Measurements from ENCODE around the gene SLC1A2. TPM values are rescaled to one million over a fixed set of nuclear protein-coding genes. Genes with fewer than 3 reads are reported as not detected.

SLC1A2 gene
- total RNA-seq, 1 donor from 2014 or later, result 3.8 TPM

DNA sequence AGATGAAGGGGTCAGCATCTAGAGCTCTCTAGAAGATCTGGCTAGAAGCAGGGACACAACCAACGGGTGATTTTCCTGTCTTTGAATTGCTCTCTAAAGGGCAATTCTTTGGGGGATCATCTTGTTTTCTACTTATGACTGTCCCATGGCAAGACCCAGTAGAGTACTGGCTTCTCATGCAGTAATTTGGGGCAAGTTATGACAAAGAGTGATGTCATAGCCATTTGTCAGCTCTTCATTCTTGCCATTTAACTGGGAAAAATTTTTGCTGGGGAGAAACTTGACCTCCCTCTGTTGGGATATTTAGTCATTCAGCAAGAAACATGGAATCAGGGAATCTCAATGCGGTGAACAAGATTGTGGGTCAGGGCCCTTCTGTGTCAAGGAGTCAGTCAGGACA lies 80.4 kb downstream of the SLC1A2 start:
- ATAC-seq (no peak), DNase-seq (ENCODE audit: missing footprints) (no peak)
- intact Hi-C loops (cut with DNase I), result no loop called here

- no peak for ATAC-seq
- DNase-seq (ENCODE audit: missing footprints), result no peak
- intact Hi-C loops (cut with DNase I), result no loop called here
These were observed 81.4 kb downstream of the SLC1A2 start for GRCh38 chr11:35337914-35338305.

- ATAC-seq, result no peak
- intact Hi-C loops (cut with DNase I), result no loop called here
These were observed 82.0 kb downstream of the SLC1A2 start for GRCh38 chr11:35337136-35337913.

GRCh38 chr11:35336726-35337125 lies 82.6 kb downstream of the SLC1A2 start:
- intact Hi-C loops (cut with DNase I), result no loop called here
- DNase-seq (ENCODE audit: missing footprints), result no peak
- no peak for ATAC-seq

More at GRCh38 chr11:35337136-35337913, 82.0 kb downstream of the SLC1A2 start:
- DNase-seq (ENCODE audit: missing footprints), result no peak

DNA sequence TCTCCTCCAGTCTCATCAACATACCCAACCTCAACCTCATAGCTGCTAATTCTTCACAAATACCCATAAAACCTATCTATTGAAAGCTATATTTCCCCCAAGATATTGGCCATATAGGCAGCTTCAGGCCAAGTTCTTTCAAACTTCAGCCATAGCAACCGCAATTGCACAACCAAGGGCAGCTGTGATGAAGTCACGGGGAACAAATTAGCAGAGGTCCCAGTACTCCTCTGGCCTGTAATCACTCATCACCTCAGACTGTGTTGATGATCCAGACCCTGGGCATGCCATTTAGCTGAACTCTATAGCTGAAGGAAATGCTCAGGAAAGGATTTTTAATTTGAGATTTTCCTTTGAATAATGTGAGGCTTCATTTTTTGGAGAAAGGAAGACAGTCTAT lies 84.1 kb downstream of the SLC1A2 start:
- ATAC-seq, result peak; percentile 44
- DNase-seq (ENCODE audit: missing footprints), result no peak
- intact Hi-C loops (cut with DNase I), result no loop called here

- DNase-seq (ENCODE audit: missing footprints) (no peak), ATAC-seq (no peak)
- intact Hi-C loops (cut with DNase I), result no loop called here
These were observed 84.8 kb downstream of the SLC1A2 start for GRCh38 chr11:35334385-35335090.

GRCh38 chr11:35332524-35332923 lies 86.8 kb downstream of the SLC1A2 start:
- no peak for ATAC-seq
- intact Hi-C loops (cut with DNase I), result no loop called here
- DNase-seq (ENCODE audit: missing footprints), result no peak

GRCh38 chr11:35330931-35331330 lies 88.4 kb downstream of the SLC1A2 start:
- no peak for ATAC-seq
- intact Hi-C loops (cut with DNase I), result no loop called here
- DNase-seq (ENCODE audit: missing footprints), result no peak

DNA sequence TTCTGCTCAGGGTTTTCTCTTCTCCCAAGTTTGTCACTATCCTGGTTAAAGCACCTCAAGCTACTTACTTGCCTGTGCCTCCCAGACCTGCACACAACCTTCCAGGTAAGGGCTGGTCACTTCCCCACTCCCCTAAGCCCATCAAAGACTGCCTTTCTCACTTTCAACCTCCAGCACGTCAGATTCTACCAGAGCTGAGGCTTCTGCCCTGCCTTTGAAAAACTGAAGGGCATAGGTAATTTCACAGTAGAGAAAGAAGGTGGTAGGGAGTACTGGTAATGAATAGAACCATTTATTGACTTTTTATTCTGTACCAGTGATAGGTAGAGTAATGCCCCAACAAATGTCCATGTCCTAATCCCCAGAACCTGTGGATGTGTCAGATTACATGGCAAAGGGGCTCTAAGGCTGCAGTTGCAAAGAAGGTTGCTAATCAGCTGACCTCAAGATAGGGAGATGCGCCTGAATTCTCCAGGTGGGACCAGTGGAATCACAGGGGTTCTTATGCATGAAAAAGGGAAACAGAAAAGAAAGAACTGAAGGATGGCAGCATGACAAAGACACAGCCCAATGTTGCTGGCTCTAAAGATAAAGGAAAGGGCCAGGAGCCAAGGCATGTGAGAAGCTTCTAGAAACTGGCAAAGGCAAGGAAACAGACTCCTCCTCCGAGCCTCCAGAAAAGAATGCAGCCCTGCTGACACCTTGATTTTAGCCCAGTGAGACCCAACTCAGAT lies 89.0 kb downstream of the SLC1A2 start:
- intact Hi-C loops (cut with DNase I), result no loop called here
- DNase-seq (ENCODE audit: missing footprints) (no peak), ATAC-seq (no peak)

GRCh38 chr11:35327829-35328228 lies 91.5 kb downstream of the SLC1A2 start:
- intact Hi-C loops (cut with DNase I), result loop anchor here (10.0 kb wide), 1 partner anchor 333 kb away; no protein-coding TSS in a partner anchor
- no peak for DNase-seq (ENCODE audit: missing footprints)

DNA sequence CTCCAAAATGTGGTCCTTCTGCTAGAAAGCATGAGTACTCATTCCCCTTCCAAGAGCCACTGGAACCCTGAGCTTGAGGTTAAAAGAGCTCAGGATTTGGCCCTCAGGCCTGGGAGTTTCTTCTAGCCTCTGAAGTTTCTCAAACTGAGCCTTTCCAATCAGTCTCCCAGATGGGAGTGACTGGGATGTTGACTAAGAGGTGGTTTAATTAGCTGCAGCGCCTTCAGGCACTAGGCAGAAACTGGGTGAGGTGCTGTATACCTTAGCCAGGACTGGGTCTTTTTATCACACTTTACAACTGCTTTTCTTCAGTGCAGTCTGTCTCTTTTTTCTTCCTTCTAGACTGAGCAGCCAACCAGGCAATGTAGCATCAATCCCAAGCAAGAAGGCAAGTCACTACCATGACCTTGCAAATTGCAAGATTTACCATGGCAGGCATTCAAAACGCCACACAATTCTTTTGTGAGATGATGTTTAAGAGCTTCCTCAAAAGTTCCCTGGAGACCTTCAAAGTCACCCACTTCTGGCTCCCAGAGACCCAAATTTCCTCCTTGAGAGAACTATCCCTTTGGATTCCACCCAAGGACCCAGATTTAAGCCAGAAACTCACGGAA lies 93.0 kb downstream of the SLC1A2 start:
- ATAC-seq (no peak), DNase-seq (ENCODE audit: missing footprints) (no peak)
- intact Hi-C loops (cut with DNase I), result loop anchor here (10.0 kb wide), 1 partner anchor 332 kb away; no protein-coding TSS in a partner anchor

More at GRCh38 chr11:35327829-35328228, 91.5 kb downstream of the SLC1A2 start:
- no peak for ATAC-seq

- intact Hi-C loops (cut with DNase I), result loop anchor here (10.0 kb wide), 1 partner anchor 330 kb away; no protein-coding TSS in a partner anchor
- ATAC-seq, result no peak
- DNase-seq (ENCODE audit: missing footprints), result no peak
These were observed 94.4 kb downstream of the SLC1A2 start for GRCh38 chr11:35324981-35325380.

GRCh38 chr11:35324183-35324886 lies 95.0 kb downstream of the SLC1A2 start:
- DNase-seq (ENCODE audit: missing footprints) (no peak), ATAC-seq (no peak)
- intact Hi-C loops (cut with DNase I), result loop anchor here (10.0 kb wide), 1 partner anchor 330 kb away; no protein-coding TSS in a partner anchor

- DNase-seq (ENCODE audit: missing footprints), result no peak
- no peak for ATAC-seq
- intact Hi-C loops (cut with DNase I), result loop anchor here (10.0 kb wide), 1 partner anchor 328 kb away; no protein-coding TSS in a partner anchor
These were observed 96.1 kb downstream of the SLC1A2 start for GRCh38 chr11:35323076-35323868.

DNA sequence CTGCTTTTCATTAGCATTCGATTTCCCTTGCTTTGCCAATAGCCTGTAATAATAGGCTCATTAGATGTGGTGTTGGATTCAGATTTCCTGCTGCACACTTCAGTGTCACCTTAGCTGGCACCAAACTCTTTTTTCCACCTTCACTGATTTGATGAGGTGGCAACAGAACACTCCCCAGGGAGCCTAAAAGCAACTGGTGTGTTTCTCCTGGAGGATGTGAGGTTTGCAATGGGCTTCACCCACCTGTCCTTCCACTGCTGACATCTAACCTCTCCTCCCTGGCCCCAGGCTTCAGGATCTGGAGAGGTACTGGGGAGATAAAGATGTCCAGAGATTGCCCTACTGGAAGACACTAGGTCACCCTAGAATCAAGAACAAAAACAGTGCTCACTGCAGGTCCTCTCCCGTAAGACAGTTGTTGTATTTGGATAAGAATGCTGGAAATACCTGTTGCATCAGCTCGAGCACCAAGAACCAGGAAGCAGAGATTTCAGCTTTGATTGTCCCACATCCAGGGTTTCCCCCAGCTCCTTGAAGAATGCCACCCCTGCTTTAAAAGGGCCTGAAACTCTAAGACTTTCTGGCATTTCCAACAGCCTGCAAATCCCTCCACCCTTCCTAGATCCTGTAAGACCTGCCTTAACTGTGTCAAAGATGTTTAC lies 96.9 kb downstream of the SLC1A2 start:
- intact Hi-C loops (cut with DNase I), result loop anchor here (10.0 kb wide), 1 partner anchor 328 kb away; no protein-coding TSS in a partner anchor
- DNase-seq (ENCODE audit: missing footprints) (no peak), ATAC-seq (no peak)

GRCh38 chr11:35321532-35322317 lies 97.6 kb downstream of the SLC1A2 start:
- intact Hi-C loops (cut with DNase I), result loop anchor here (10.0 kb wide), 1 partner anchor 327 kb away; no protein-coding TSS in a partner anchor
- DNase-seq (ENCODE audit: missing footprints) (no peak), ATAC-seq (peak; percentile 32)
